Fibroblast of lung (primary cell): ENCODE measurements around the gene IL17RD. TPM values are rescaled to one million over a fixed set of nuclear protein-coding genes. Genes with fewer than 3 reads are reported as not detected.

Experiments
- DNase-seq, 2 donors: peaks; one replicate each; pipeline versions ENCODE4 v3.0.0 to v3.0.0-alpha.2; 2010; ENCODE audit warnings: low read depth in 2 of 2
- H2AFZ ChIP-seq: 2 replicates; pipeline ENCODE4 v1.5.1; 2012; ENCODE audit warnings: low read length, control low read depth, inconsistent platforms
- H3K27ac ChIP-seq: 2 replicates; pipeline ENCODE4 v1.5.1; 2011; ENCODE audit warnings: low read length, control low read depth; ENCODE audit not compliant: insufficient read depth
- H3K27me3 ChIP-seq: 2 replicates; pipeline ENCODE4 v1.5.1; 2011; ENCODE audit warnings: mild to moderate bottlenecking, low read length; ENCODE audit not compliant: control insufficient read depth, insufficient read depth
- H3K36me3 ChIP-seq: 2 replicates; pipeline ENCODE4 v1.5.1; 2011; ENCODE audit warnings: low read length; ENCODE audit not compliant: control insufficient read depth, insufficient read depth
- H3K4me1 ChIP-seq: 2 replicates; pipeline ENCODE4 v1.5.1; 2011; ENCODE audit warnings: low read length; ENCODE audit not compliant: control insufficient read depth, insufficient read depth; ENCODE audit errors: extremely low read depth
- H3K4me2 ChIP-seq: 2 replicates; pipeline ENCODE4 v1.5.1; 2011; ENCODE audit warnings: low read length, control low read depth; ENCODE audit not compliant: insufficient read depth; ENCODE audit errors: extremely low read depth
- H3K4me3 ChIP-seq, 4 experiments: fragments of 200-600 bp in 1 of 4; sonication (generic) in 1 of 4; replicated peaks in 1 of 4; 2 replicates each; pipeline ENCODE4 v1.5.1; 2011 to 2016; ENCODE audit warnings: low read length in 4 of 4, low read depth in 3 of 4, mild to moderate bottlenecking in 3 of 4, control low read depth in 2 of 4, inconsistent platforms in 1 of 4, mixed read lengths in 1 of 4; ENCODE audit not compliant: insufficient read depth in 1 of 4; ENCODE audit errors: control extremely low read depth in 1 of 4
- H3K79me2 ChIP-seq: 2 replicates; pipeline ENCODE4 v1.5.1; 2012; ENCODE audit warnings: mild to moderate bottlenecking, low read length, inconsistent platforms; ENCODE audit not compliant: control insufficient read depth, insufficient read depth
- H3K9ac ChIP-seq: 2 replicates; pipeline ENCODE4 v1.5.1; 2011; ENCODE audit warnings: mild to moderate bottlenecking, low read length, control low read depth; ENCODE audit not compliant: insufficient read depth
- H3K9me3 ChIP-seq: 2 replicates; pipeline ENCODE4 v1.5.1; 2012; ENCODE audit warnings: low read depth, low read length; ENCODE audit not compliant: control insufficient read depth, insufficient read depth
- H4K20me1 ChIP-seq: 2 replicates; pipeline ENCODE4 v1.5.1; 2011; ENCODE audit warnings: low read length; ENCODE audit not compliant: control insufficient read depth, insufficient read depth; ENCODE audit errors: extremely low read depth
- EZH2 ChIP-seq: IDR thresholded peaks from 2 replicates; pipeline ENCODE4 v1.5.1; 2012; ENCODE audit warnings: low read length, control low read depth, mild to moderate bottlenecking; ENCODE audit errors: missing control alignments
- polyA plus RNA-seq, 2 donors: library from polyadenylated mRNA; depleted of rRNA in 1 of 2; stranded (reverse) in 1 of 2; unstranded in 1 of 2; fragments of >200 nt; gene quantifications; 2 replicates each; pipeline ENCODE4 v1.2.1, GENCODE V29; 2011 to 2012; ENCODE audit warnings: missing spikeins in 1 of 2
- total RNA-seq: library from RNA; depleted of rRNA; stranded (reverse); fragments of >200 nt; gene quantifications from 2 replicates; pipeline ENCODE4 v1.2.1, GENCODE V29; 2014
- TF ChIP-seq, protein P1 (sequence below), 2 donors: IDR thresholded peaks in 1 of 2; conservative IDR thresholded peaks in 1 of 2; 1 replicate in 1 of 2; 2 replicates in 1 of 2; pipeline ENCODE4 v1.5.1; 2011 to 2012; ENCODE audit warnings: low read length in 2 of 2, control low read depth in 1 of 2, inconsistent platforms in 1 of 2, low read depth in 1 of 2, mild to moderate bottlenecking in 1 of 2

The IL17RD gene
- total and polyA plus RNA-seq, 2 donors (not counting 1 experiment from before 2014, with no cell fraction given): 0.60 to 1.8 TPM

GRCh38 chr3:57160765-57161538 is 4.2 kb downstream of the IL17RD start:
- DNase-seq: peak; percentile 59 to 68
- Histone ChIP-seq H2AFZ (no peak overlapping the region), H4K20me1 (no peaks in the 10 kb centered on the region), H3K79me2 (no peaks in the 10 kb centered on the region), H3K9me3 (no peaks in the 10 kb centered on the region), H3K9ac (no peak overlapping the region), H3K27ac (no peak overlapping the region), H3K4me1 (peaks cover 2% of the 10 kb centered on the region), H3K36me3 (no peaks in the 10 kb centered on the region), H3K4me2 (no peak overlapping the region), H3K27me3 (no peaks in the 10 kb centered on the region), H3K4me3 (no peak overlapping the region)
- no peak for TF ChIP-seq EZH2
- TF ChIP-seq, protein P1, sequence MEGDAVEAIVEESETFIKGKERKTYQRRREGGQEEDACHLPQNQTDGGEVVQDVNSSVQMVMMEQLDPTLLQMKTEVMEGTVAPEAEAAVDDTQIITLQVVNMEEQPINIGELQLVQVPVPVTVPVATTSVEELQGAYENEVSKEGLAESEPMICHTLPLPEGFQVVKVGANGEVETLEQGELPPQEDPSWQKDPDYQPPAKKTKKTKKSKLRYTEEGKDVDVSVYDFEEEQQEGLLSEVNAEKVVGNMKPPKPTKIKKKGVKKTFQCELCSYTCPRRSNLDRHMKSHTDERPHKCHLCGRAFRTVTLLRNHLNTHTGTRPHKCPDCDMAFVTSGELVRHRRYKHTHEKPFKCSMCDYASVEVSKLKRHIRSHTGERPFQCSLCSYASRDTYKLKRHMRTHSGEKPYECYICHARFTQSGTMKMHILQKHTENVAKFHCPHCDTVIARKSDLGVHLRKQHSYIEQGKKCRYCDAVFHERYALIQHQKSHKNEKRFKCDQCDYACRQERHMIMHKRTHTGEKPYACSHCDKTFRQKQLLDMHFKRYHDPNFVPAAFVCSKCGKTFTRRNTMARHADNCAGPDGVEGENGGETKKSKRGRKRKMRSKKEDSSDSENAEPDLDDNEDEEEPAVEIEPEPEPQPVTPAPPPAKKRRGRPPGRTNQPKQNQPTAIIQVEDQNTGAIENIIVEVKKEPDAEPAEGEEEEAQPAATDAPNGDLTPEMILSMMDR (conservative IDR thresholded peaks at IDR 0.05 in 1 of 2, IDR thresholded peaks at IDR 0.05 in 1 of 2; ENCODE audit: low read depth in 1 of 2, low read length in 2 of 2): no peak

DNA sequence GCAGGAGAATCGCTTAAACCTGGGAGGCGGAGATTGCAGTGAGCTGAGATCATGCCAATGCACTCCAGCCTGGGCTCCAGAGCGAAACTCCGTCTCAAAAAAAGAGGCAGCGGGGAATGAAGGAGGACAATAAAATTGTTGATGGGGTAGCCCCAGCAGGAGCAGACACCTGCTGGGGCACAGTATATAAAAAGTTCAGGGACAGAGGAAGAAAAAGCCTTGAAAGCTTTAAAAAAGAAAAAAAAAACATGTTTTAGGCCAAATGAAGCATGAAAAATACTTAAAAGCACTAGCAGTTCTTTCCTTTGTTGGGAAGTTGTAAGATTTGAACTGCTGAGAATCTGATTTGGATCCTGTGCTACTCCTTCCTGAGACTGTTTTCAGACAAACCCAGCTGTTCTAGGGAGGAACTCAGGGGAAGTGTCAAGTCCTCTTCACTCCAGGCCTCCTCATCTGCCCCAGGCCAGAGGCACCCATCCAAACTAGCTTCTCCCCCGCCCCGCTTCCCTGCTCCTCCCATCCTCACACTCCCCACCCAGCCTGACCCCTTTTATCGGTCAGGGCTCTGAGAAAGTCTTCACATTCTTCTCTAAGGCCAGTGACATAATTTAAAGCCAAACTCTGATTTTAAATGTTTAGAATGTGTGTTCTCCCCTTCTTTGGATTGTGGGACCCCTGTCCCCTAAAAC is 4.9 kb downstream of the IL17RD start:
- H2AFZ ChIP-seq: no peak overlapping the region
- no peak overlapping the region for H3K4me2 ChIP-seq
- TF ChIP-seq, protein P1 (conservative IDR thresholded peaks at IDR 0.05 in 1 of 2, IDR thresholded peaks at IDR 0.05 in 1 of 2; ENCODE audit: low read depth in 1 of 2, low read length in 2 of 2): no peak
- TF ChIP-seq EZH2: no peak
- no peaks in the 10 kb centered on the region for H4K20me1 ChIP-seq
- DNase-seq: no peak
- H3K27ac ChIP-seq: no peak overlapping the region
- H3K9ac ChIP-seq: no peak overlapping the region
- no peak overlapping the region for H3K4me3 ChIP-seq
- H3K27me3 ChIP-seq: no peaks in the 10 kb centered on the region
- peaks cover 2% of the 10 kb centered on the region for H3K4me1 ChIP-seq
- H3K9me3 ChIP-seq: no peaks in the 10 kb centered on the region
- H3K79me2 ChIP-seq: no peaks in the 10 kb centered on the region
- no peaks in the 10 kb centered on the region for H3K36me3 ChIP-seq
